HepG2 (cell line): ENCODE data around the gene PRKCD. TPM values are rescaled to one million over a fixed set of nuclear protein-coding genes. Genes with fewer than 3 reads are reported as not detected.

ENCODE experiments used
- ADNP ChIP-seq: sonication (generic); formaldehyde crosslinking; IDR thresholded peaks from 2 replicates; pipeline ENCODE4 v1.4.0; 2020; ENCODE audit warnings: missing genetic modification reagents
- ERF ChIP-seq: IDR thresholded peaks from 2 replicates; pipeline ENCODE4 v1.6.1; 2018; ENCODE audit warnings: missing biosample characterization, missing genetic modification reagents
- FOSL2 ChIP-seq: sonication (generic); formaldehyde crosslinking; IDR thresholded peaks from 2 replicates; pipeline ENCODE4 v1.4.0; 2020; ENCODE audit warnings: missing genetic modification reagents
- FOXK1 ChIP-seq: sonication (generic); formaldehyde crosslinking; IDR thresholded peaks from 2 replicates; pipeline ENCODE4 v1.4.0; 2020; ENCODE audit warnings: low read depth, missing genetic modification reagents, borderline replicate concordance
- HNRNPLL ChIP-seq: fragments of 200-400 bp; formaldehyde crosslinking; IDR thresholded peaks from 2 replicates; pipeline ENCODE4 v1.6.1; 2017; ENCODE audit warnings: mild to moderate bottlenecking, low read depth, low read length; ENCODE audit not compliant: poor library complexity, severe bottlenecking
- KAT8 ChIP-seq: IDR thresholded peaks from 2 replicates; pipeline ENCODE4 v1.6.1; 2016; ENCODE audit warnings: missing genetic modification reagents, missing compliant biosample characterization
- SAFB2 ChIP-seq: sonication (generic); formaldehyde crosslinking; IDR thresholded peaks from 2 replicates; pipeline ENCODE4 v1.5.1; 2020; ENCODE audit warnings: missing genetic modification reagents, low read depth, mild to moderate bottlenecking, borderline replicate concordance
- THAP11 ChIP-seq: IDR thresholded peaks from 2 replicates; pipeline ENCODE4 v1.6.1; 2016; ENCODE audit warnings: missing biosample characterization, missing genetic modification reagents
- ZNF335 ChIP-seq: sonication (generic); formaldehyde crosslinking; IDR thresholded peaks from 2 replicates; pipeline ENCODE4 v1.4.0; 2020; ENCODE audit warnings: missing genetic modification reagents
- ZNF572 ChIP-seq: sonication (generic); formaldehyde crosslinking; IDR thresholded peaks from 2 replicates; pipeline ENCODE4 v1.5.1; 2020; ENCODE audit warnings: mild to moderate bottlenecking, missing genetic modification reagents
- ZNF737 ChIP-seq: sonication (generic); formaldehyde crosslinking; IDR thresholded peaks from 2 replicates; pipeline ENCODE4 v1.5.0; 2020; ENCODE audit warnings: missing genetic modification reagents, mild to moderate bottlenecking, borderline replicate concordance
- ZNF781 ChIP-seq: sonication (generic); formaldehyde crosslinking; IDR thresholded peaks from 2 replicates; pipeline ENCODE4 v1.5.1; 2020; ENCODE audit warnings: borderline replicate concordance, mild to moderate bottlenecking, missing genetic modification reagents; ENCODE audit errors: not compliant biosample characterization
- polyA plus RNA-seq, 8 experiments: library from polyadenylated mRNA; depleted of rRNA in 3 of 8; stranded (reverse) in 7 of 8; unstranded in 1 of 8; fragments of >200 nt; fragmentation: Illumina TruSeq in 4 of 8; extraction: Trizol in 4 of 8; gene quantifications; 2 replicates each; pipeline versions ENCODE4 v1.2.1 to v1.2.3, GENCODE V29; 2011 to 2016; ENCODE audit warnings: low read depth in 4 of 8, missing spikeins in 1 of 8, mixed read lengths in 1 of 8; ENCODE audit not compliant: insufficient read depth in 1 of 8
- total RNA-seq, 5 experiments: library from RNA; depleted of rRNA; stranded (reverse); fragments of >200 nt; fragmentation: Illumina TruSeq; extraction: Trizol; gene quantifications; 2 replicates each; pipeline ENCODE4 v1.2.3, GENCODE V29; 2016; ENCODE audit warnings: low read depth in 1 of 5
- TF ChIP-seq, protein P1 (sequence below): sonication (generic); formaldehyde crosslinking; IDR thresholded peaks from 2 replicates; pipeline ENCODE4 v1.8.1; 2022; ENCODE audit warnings: low read depth, mild to moderate bottlenecking, missing genetic modification reagents
- TF ChIP-seq, protein P2 (sequence below): sonication (generic); formaldehyde crosslinking; IDR thresholded peaks from 2 replicates; pipeline ENCODE4 v1.4.0; 2020; ENCODE audit warnings: low read depth, mild to moderate bottlenecking, missing genetic modification reagents
- TF ChIP-seq, protein P3 (sequence below): fragments of 450-650 bp; IDR thresholded peaks from 2 replicates; pipeline ENCODE4 v1.6.1; 2017
- TF ChIP-seq, protein P4 (sequence below): sonication (generic); formaldehyde crosslinking; IDR thresholded peaks from 2 replicates; pipeline ENCODE4 v1.5.1; 2020; ENCODE audit warnings: missing genetic modification reagents, mild to moderate bottlenecking, borderline replicate concordance
- TF ChIP-seq, protein P5 (sequence below): sonication (generic); formaldehyde crosslinking; IDR thresholded peaks from 2 replicates; pipeline ENCODE4 v1.4.0; 2020; ENCODE audit warnings: low read depth, missing genetic modification reagents

The PRKCD gene
- total and polyA plus RNA-seq, 2 of the 13 experiments (the other 11 are each of a cell fraction or from before 2014, with no cell fraction given): 1.6 to 40.7 TPM

DNA sequence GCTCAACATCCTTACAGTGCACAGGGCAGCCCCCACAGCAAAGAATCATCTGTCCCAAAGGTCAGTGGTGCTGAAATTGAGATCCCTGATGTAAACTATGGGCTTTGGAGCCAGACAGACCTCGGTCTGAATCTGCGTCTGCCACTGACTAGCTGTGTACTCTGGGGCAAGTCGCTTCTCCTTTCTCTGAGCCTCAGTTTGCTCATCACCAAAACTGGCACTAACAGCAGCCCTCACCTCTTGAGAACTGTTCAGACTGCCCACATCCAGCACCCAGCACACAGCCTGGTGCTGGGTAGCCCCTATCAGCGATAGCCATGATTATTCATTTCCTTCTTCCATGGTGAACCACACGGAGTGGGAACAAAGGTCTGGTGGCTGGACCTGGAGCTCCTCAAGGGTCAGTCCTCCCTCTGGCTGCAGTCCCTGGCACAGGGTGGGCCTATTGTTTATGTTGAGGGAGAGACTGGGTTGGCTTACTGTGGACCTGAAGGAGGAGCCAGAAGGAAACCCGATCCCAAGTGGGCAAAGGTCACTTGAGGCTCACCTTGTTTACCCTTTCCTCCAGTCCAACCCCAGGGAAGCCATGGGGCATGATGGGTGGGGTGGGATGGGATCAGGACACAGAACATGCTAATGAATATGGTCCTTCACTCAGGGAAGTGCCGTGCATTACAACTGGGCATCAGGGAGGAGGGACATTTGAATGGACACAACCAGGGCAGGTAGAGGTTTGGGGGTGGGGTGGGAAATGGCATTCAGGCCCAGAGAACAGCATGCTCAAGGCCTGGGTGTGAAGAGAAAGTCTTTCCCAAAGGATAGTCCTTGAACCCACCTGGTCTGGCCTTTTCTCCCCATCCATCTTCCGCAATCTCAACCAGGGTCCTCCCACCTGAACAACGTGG lies 1.6 kb upstream of the PRKCD start (continued):
- TF ChIP-seq ZNF572 (CRISPR knock-in tag): no peak
- TF ChIP-seq, protein P1, sequence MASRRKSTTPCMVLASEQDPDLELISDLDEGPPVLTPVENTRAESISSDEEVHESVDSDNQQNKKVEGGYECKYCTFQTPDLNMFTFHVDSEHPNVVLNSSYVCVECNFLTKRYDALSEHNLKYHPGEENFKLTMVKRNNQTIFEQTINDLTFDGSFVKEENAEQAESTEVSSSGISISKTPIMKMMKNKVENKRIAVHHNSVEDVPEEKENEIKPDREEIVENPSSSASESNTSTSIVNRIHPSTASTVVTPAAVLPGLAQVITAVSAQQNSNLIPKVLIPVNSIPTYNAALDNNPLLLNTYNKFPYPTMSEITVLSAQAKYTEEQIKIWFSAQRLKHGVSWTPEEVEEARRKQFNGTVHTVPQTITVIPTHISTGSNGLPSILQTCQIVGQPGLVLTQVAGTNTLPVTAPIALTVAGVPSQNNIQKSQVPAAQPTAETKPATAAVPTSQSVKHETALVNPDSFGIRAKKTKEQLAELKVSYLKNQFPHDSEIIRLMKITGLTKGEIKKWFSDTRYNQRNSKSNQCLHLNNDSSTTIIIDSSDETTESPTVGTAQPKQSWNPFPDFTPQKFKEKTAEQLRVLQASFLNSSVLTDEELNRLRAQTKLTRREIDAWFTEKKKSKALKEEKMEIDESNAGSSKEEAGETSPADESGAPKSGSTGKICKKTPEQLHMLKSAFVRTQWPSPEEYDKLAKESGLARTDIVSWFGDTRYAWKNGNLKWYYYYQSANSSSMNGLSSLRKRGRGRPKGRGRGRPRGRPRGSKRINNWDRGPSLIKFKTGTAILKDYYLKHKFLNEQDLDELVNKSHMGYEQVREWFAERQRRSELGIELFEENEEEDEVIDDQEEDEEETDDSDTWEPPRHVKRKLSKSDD: no peak
- 0 out of 2 replicates have a peak, but pooled peaks have one; percentile 50 for TF ChIP-seq ZNF737 (CRISPR knock-in tag)
- TF ChIP-seq FOXK1 (CRISPR knock-in tag): peak; percentile 91; the same call in 1 of the 2 replicates
- TF ChIP-seq, protein P2, sequence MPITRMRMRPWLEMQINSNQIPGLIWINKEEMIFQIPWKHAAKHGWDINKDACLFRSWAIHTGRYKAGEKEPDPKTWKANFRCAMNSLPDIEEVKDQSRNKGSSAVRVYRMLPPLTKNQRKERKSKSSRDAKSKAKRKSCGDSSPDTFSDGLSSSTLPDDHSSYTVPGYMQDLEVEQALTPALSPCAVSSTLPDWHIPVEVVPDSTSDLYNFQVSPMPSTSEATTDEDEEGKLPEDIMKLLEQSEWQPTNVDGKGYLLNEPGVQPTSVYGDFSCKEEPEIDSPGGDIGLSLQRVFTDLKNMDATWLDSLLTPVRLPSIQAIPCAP (CRISPR knock-in tag): no peak
- peak; percentile 53; the same call in 1 of the 2 replicates for TF ChIP-seq SAFB2
- no peak; the same call in 1 of the 2 replicates for TF ChIP-seq FOSL2 (CRISPR knock-in tag)
- TF ChIP-seq ADNP (CRISPR knock-in tag): no peak
- TF ChIP-seq KAT8: peak; percentile 50; the same call in 1 of the 2 replicates
- TF ChIP-seq, protein P3, sequence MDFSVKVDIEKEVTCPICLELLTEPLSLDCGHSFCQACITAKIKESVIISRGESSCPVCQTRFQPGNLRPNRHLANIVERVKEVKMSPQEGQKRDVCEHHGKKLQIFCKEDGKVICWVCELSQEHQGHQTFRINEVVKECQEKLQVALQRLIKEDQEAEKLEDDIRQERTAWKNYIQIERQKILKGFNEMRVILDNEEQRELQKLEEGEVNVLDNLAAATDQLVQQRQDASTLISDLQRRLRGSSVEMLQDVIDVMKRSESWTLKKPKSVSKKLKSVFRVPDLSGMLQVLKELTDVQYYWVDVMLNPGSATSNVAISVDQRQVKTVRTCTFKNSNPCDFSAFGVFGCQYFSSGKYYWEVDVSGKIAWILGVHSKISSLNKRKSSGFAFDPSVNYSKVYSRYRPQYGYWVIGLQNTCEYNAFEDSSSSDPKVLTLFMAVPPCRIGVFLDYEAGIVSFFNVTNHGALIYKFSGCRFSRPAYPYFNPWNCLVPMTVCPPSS: no peak
- no peak for TF ChIP-seq HNRNPLL
- 0 out of 2 replicates have a peak, but pooled peaks have one; percentile 25 for TF ChIP-seq THAP11 (CRISPR knock-in tag)
- 0 out of 2 replicates have a peak, but pooled peaks have one; percentile 40 for TF ChIP-seq ERF
- no peak for TF ChIP-seq ZNF781 (CRISPR knock-in tag)
- TF ChIP-seq, protein P4, sequence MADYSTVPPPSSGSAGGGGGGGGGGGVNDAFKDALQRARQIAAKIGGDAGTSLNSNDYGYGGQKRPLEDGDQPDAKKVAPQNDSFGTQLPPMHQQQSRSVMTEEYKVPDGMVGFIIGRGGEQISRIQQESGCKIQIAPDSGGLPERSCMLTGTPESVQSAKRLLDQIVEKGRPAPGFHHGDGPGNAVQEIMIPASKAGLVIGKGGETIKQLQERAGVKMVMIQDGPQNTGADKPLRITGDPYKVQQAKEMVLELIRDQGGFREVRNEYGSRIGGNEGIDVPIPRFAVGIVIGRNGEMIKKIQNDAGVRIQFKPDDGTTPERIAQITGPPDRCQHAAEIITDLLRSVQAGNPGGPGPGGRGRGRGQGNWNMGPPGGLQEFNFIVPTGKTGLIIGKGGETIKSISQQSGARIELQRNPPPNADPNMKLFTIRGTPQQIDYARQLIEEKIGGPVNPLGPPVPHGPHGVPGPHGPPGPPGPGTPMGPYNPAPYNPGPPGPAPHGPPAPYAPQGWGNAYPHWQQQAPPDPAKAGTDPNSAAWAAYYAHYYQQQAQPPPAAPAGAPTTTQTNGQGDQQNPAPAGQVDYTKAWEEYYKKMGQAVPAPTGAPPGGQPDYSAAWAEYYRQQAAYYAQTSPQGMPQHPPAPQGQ: no peak
- TF ChIP-seq, protein P5, sequence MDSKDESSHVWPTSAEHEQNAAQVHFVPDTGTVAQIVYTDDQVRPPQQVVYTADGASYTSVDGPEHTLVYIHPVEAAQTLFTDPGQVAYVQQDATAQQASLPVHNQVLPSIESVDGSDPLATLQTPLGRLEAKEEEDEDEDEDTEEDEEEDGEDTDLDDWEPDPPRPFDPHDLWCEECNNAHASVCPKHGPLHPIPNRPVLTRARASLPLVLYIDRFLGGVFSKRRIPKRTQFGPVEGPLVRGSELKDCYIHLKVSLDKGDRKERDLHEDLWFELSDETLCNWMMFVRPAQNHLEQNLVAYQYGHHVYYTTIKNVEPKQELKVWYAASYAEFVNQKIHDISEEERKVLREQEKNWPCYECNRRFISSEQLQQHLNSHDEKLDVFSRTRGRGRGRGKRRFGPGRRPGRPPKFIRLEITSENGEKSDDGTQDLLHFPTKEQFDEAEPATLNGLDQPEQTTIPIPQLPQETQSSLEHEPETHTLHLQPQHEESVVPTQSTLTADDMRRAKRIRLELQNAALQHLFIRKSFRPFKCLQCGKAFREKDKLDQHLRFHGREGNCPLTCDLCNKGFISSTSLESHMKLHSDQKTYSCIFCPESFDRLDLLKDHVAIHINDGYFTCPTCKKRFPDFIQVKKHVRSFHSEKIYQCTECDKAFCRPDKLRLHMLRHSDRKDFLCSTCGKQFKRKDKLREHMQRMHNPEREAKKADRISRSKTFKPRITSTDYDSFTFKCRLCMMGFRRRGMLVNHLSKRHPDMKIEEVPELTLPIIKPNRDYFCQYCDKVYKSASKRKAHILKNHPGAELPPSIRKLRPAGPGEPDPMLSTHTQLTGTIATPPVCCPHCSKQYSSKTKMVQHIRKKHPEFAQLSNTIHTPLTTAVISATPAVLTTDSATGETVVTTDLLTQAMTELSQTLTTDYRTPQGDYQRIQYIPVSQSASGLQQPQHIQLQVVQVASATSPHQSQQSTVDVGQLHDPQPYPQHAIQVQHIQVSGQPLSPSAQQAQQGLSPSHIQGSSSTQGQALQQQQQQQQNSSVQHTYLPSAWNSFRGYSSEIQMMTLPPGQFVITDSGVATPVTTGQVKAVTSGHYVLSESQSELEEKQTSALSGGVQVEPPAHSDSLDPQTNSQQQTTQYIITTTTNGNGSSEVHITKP: peak; percentile 71
- peak; percentile 68; the same call in 1 of the 2 replicates for TF ChIP-seq ZNF335 (CRISPR knock-in tag)
